HuH-7 (cell line): ENCODE data around the gene KLHDC7A.

Experiments used
- DNase-seq: peaks from one replicate; pipeline ENCODE4 v3.0.0; 2011; ENCODE audit warnings: low spot score

The KLHDC7A gene

GRCh38 chr1:18473195-18473815 is 7.4 kb upstream of the KLHDC7A start:
- no peak for DNase-seq

- no peak for DNase-seq
Measured at GRCh38 chr1:18474559-18475175, 6.1 kb upstream of the KLHDC7A start.

GRCh38 chr1:18475234-18475905 is 5.4 kb upstream of the KLHDC7A start:
- no peak for DNase-seq

- DNase-seq: no peak
Measured at GRCh38 chr1:18479454-18479853, 1.3 kb upstream of the KLHDC7A start.

- no peak for DNase-seq
Measured at GRCh38 chr1:18481190-18481920, 625 bp downstream of the KLHDC7A start.

GRCh38 chr1:18481921-18482701 is 1.4 kb downstream of the KLHDC7A start:
- DNase-seq: no peak

GRCh38 chr1:18482721-18483425 is 2.1 kb downstream of the KLHDC7A start:
- DNase-seq: no peak

GRCh38 chr1:18484276-18484675 is 3.5 kb downstream of the KLHDC7A start:
- DNase-seq: no peak

GRCh38 chr1:18484721-18485120 is 4.0 kb downstream of the KLHDC7A start:
- DNase-seq: no peak

- no peak for DNase-seq
Measured at GRCh38 chr1:18485227-18485626, 4.5 kb downstream of the KLHDC7A start.

GRCh38 chr1:18486195-18486594 is 5.5 kb downstream of the KLHDC7A start:
- DNase-seq: no peak

GRCh38 chr1:18489417-18490143 is 8.8 kb downstream of the KLHDC7A start:
- no peak for DNase-seq

GRCh38 chr1:18491168-18491567 is 10.4 kb downstream of the KLHDC7A start:
- DNase-seq: no peak

- no peak for DNase-seq
Measured at GRCh38 chr1:18494304-18494703, 13.6 kb downstream of the KLHDC7A start.

- DNase-seq: no peak
Measured at GRCh38 chr1:18495635-18496034, 14.9 kb downstream of the KLHDC7A start.

GRCh38 chr1:18496056-18496455 is 15.3 kb downstream of the KLHDC7A start:
- no peak for DNase-seq

- DNase-seq: no peak
Measured at GRCh38 chr1:18496497-18497235, 15.9 kb downstream of the KLHDC7A start.

GRCh38 chr1:18501833-18502232 is 21.1 kb downstream of the KLHDC7A start:
- no peak for DNase-seq

GRCh38 chr1:18504609-18505008 is 23.9 kb downstream of the KLHDC7A start:
- DNase-seq: no peak

- DNase-seq: no peak
Measured at GRCh38 chr1:18505666-18506065, 24.9 kb downstream of the KLHDC7A start.
